NCI-H2196 (cell line): ENCODE measurements around the gene ROBO2.
A peak's percentile ranks its signal among the peaks of the same experiment; 100 is the strongest.

Source experiments
- DNase-seq: peaks from one replicate; lab custom pipeline; 2025; ENCODE audit not compliant: unreplicated experiment; lab: John Stamatoyannopoulos, UW

Gene ROBO2, protein sequence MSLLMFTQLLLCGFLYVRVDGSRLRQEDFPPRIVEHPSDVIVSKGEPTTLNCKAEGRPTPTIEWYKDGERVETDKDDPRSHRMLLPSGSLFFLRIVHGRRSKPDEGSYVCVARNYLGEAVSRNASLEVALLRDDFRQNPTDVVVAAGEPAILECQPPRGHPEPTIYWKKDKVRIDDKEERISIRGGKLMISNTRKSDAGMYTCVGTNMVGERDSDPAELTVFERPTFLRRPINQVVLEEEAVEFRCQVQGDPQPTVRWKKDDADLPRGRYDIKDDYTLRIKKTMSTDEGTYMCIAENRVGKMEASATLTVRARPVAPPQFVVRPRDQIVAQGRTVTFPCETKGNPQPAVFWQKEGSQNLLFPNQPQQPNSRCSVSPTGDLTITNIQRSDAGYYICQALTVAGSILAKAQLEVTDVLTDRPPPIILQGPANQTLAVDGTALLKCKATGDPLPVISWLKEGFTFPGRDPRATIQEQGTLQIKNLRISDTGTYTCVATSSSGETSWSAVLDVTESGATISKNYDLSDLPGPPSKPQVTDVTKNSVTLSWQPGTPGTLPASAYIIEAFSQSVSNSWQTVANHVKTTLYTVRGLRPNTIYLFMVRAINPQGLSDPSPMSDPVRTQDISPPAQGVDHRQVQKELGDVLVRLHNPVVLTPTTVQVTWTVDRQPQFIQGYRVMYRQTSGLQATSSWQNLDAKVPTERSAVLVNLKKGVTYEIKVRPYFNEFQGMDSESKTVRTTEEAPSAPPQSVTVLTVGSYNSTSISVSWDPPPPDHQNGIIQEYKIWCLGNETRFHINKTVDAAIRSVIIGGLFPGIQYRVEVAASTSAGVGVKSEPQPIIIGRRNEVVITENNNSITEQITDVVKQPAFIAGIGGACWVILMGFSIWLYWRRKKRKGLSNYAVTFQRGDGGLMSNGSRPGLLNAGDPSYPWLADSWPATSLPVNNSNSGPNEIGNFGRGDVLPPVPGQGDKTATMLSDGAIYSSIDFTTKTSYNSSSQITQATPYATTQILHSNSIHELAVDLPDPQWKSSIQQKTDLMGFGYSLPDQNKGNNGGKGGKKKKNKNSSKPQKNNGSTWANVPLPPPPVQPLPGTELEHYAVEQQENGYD (N-terminal part only)

DNA sequence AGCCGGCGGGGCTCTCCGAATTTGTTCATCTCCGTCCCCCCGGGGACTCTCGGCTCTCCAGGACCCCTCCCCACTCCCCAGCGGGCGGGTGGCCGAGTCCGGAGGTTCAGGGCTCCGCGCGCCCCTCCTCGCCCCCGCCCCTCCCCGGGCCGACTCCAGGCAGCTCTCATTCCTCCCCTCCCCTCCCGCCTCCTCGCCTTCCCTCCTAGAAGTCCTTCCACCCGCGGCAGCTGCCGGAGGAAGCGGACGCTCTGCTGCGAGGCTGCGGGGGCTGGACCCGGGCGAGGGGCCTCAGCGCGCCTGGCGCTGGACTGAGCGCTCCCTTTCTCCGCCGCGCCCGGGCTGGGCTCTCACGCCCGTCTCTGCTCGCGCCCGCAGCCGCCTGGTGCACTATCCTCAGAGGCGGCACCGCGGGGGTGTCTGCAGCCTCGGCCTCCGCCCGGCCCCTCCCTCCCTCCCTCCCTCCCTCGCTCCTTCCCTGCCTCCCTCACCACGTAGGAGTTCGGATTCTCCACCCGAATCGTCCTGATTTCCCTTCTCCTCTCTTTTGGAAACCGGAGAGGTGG lies at the start of gene ROBO2:
ROBO2 (plus strand) TSS at position 494 of the 566 bp plus-strand sequence. CDS start 687 bp downstream, outside the sequence.
- DNase-seq, result no peak

DNA sequence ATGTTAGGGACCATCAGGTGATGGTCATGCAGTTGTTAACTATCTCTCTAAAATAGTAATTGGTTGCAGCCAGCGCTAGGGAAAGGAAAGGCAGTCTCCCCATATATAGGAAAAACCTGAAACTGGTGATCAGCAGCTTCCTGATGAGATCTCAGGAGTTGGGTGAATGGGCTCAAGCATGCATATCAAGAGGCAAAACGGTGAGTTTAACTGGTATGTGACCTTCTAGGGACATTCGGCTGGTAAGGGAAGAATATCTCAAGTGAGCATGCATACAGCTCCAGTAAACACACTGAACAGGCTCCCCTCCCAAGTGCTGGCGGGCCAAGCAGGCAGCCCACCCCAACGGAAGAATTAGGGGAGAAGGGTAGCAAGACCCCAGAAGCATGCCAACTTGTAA lies 49.3 kb upstream of the ROBO2 start:
- DNase-seq, result no peak

DNA sequence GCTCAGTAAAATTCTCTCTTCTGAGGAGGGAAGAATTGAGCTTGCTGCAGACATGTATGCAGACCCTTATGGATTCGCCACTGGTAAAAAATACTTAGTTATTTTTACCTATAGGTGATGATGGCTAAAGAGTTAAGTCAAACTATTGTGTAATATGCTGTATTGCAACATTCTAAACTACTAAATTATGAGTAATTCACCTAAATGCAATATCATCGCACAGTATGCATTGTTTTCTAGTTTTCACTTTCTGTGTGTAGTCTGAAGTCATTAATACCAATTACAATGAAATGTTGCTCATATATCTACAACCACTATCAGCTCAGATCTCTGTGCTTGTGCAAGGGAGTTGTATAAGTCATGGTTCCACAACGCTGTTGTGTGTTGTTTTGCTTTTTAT lies 48.7 kb upstream of the ROBO2 start:
- DNase-seq, result no peak

DNA sequence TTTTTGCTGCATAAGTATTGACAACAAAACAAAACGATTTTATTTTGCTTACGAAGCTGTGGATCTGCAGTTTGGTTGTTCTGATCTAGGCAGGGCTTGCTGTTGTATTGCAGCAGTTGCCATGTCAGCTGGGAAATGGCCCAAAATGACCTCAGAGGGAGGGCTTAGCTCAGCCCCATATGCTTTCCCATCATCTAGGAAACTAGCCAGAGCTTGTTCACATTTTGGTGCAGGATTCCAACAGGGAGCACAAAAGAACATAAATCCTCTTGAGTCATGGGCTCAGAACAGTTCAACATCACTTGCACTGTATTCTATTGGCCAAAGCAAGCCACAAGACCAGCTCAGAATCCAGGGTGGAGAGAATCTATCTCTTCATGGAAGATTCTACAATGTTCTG lies 42.2 kb upstream of the ROBO2 start:
- no peak for DNase-seq

DNA sequence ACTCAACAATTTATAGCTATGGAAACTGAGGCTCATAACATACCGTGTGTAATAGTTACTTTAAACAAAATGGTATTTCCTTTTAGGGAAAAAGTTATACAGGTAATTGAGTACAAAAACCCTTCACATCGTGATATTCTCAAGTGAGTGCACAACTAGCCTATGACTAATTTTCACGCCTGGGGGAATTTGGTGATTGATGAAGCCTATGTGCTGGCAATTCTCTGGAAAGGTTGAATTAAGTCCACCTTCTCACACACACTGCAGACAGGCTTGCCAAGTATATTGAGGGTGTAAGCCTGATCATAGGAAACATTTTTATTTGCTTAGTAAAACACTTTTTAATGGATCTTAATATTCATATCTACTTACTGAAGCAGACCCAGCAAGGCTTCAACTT lies 41.3 kb upstream of the ROBO2 start:
- DNase-seq, result no peak

DNA sequence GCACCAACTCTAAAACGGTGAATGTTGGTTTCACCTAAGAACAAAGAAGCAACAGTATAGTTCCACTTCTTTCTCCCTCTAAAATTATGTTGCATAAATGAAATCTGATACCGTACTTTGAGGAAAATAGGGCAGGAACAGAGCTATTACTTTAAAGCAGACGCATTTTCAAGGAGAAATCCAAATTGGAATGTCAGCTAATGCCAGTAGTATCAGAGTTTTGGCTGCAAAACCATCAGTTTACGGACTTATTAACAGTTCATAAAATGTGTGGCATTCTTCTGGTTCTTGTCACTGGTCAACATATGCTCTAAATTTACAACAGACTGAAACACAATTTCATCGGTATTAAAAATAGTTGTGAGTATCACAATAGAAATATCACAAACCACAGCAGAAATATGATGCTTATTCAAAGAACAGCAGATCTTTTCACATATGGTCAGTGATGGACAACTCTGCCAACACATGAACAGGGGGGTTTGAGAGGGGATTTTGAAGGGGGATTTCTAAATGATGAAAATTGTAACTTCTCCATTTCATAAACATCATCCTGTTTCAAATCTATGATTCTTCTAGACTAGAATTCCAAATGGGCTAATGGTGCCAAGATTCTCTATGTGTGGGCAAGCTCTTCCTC lies 38.7 kb upstream of the ROBO2 start:
- no peak for DNase-seq

DNA sequence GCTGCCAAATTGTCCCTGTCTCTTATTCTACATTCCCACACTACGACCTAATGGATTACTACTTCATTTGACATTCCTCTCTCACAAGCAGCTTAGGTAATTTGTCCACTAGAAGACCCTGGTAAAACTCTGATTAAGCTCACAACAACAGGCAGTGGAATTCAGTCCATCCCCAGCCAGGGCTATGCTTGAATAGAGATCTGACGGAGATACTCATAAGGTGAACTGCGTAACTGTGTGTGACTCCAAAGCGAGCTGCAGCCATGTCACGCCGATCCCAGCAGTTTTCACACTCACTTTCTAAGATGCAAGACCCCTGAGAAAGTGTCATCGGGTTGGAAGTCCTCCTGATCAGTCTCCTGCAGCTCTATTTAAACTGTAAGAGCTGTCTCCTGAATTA lies 25.7 kb upstream of the ROBO2 start:
- no peak for DNase-seq

DNA sequence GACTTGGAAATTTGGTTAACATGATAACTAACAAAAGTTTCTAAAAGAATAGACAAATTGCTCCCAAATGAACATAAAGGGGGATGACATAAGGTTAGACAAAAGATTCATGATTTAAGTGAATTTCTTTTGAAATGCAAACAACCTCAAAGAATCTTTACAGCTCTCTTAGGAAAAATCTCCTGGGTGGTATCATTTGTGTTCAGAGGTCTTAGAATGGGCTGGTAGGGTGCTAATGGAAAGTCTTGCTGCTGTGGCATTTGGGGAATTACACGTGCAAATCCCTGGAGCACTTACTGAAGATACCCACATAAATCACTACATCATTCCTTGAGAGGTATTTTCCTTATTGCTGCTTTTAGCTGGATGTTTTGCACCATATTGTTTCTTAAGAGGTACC lies 14.4 kb upstream of the ROBO2 start:
- DNase-seq, result no peak

DNA sequence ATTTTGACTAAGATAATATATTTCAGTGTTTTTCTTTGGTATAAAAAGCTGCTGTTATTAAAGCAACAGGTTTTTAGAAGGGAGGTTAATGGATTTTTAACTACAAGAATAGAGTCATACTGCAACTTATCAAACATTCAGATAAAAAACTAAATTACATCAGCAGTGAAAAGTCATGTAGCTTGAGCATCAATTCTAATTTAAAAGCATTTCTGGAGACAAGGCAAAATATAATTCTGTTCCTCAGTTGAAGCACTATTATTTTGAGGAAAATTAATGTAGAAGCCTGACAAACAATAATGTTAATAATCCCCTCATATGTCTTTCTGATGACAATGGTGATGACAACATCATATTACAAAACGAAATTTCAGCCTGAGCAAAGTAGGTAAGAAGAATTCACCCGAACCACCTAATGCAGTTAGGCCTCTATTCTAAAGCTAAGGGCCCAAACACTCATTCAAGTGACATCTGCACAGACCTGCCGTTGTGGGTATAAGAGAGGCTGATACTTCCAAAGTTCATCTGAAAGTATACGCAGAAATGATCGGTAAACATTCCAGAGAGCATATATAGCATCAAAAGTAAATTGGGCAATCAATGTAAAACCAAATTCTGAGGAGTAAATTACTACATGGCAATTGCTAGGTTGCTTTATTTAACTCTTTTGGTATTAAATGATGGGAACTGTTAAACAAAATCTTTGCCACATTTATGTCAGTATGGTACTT lies 12.8 kb upstream of the ROBO2 start:
- no peak for DNase-seq

DNA sequence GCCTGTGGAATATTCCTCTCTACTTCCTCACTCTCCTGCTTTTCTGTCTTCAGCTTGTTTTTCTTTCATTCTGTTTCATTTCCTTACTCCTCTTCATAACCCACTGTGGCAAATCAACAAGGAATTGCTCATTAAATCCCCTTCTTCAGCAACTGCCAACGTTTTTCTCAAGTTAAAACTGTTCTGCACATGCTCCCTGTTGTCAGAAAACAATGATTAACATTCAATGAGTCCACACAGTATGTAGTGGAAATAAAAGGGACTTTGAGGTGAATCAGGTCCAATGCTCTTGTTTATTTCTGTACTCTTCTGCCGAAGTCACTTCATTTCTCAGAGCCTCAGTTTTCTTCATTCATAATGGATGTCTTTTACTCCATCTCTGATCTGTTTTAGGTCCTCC lies 11.9 kb upstream of the ROBO2 start:
- no peak for DNase-seq

DNA sequence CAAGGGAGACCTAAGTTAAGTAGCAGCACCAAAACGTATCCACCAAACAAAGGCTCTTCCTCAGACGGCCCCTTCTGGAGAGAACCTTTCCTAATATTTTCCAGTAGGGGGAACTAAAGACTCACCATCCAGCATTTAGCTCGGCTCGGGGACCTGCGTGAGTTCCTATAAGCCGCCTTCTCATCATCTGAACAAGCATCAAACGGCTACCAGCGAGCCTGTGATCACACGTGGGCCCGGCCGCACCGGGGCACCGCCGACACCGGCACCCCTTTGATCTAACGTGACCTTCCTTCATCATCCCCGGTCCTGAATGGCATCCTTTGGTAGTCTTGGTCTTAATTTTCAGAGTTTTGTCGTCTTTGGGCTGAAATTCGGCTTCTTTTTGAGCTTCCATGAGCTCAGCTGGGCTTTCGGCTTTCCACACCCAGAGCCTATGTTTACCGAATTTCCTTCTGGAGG lies 1.4 kb upstream of the ROBO2 start:
- peak; percentile 37 for DNase-seq

DNA sequence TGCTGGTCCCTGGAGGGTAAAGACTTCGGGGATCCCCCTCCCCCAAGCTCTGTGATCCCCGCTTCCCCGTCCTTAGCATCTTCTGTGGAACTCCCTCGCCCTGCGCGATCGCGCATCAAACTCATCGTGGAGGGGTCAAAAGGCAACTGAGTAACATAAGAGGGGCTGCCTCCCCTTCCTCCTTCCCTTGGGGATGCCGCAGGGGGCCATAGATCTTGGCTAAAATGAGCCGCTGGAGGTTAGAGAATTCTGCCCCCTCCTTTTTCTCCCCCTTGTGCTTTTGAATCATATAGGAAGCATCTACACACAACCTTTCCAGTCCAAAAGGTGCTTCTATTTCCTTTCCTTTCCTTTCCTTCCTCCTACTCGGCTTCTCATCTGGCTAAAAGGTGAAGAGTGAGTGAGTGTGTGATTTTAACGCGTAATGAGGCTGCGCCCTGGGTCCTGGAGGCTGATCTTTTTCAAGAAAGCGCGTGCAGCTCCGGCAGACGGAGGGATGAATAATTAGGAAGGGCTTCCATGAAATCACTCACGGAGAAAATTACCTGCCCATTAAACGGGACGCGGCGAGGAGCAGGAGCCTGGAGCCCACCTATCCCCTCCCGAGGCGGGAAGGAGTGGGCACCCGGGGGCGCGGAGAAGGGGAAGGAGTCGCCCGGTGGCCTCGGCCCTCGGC lies 831 bp upstream of the ROBO2 start:
- DNase-seq, result no peak

DNA sequence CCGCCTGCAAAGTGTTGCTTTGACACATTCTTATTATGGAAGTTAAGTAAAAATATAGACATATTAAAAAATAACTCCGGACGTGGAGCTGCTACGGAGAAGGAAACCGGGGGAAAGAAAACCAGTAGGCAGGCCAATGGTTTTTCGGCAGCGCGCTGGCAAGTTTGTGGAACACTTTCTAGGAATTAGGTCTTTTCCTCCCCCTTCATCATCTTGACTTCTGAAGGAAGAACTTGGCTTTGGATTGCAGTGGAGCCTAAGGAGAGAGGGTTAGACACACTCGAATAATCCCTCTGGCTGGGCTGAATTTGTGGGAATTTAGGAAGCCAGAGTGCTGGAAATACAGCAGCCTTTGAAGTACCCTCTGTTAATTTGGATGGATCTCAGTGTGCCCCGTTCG lies 317 bp downstream of the ROBO2 start:
- DNase-seq, result no peak

DNA sequence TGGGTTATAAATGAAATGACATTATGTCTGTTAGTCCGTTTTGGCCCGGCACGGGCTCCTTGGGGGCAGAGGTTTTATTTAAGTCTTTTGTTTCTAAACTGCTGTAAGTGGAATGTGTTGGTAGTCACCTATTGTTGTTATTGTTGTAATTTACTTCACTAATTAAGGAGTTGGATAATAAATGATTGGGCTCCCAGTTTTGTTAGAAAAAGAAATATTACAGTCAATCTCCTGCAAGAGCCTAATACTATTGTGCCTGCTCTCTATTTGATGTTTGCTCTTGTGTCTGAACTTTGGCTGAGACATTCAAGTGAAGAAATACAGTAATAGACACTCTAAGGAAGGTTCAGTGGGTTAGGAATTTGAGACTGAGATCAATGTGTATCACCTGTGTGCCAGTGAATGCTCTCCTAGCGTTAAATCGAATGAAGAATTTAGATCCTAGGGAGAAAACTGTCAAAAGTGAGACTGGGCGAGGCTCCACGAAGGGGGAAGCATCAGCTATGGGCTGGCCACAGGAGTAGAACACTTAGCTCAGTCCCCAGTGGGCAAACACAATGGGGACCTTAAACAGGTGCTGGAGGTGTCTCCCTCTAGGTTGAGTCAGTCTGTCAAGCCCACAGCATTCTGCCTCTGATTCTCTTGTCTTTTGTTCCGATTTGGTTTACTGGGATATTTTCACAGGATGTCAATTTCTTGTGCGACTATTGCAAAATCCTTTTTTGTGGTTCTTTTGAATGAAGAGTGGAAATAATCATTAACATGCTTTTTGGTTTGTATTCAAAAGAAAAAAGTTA lies 1.2 kb downstream of the ROBO2 start:
- no peak for DNase-seq

DNA sequence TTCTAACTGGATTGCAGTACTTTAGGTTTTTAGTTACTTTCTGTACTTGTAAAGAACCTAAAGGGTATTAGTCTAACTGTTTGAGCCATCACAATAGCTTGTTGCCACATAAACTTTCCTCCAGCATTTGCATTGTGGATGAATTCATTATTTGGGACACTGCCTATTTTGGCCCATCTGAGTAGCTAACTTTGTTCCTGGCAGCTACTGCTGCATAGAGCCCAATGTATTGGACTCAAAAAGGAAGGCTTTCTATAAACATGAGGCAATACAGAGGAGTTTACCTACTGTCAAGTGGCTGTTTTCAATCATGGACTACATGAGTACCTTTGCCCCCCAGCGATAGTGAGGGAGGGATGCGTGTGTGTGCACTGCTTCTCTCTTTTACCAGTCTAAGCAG lies 1.9 kb downstream of the ROBO2 start:
- no peak for DNase-seq

DNA sequence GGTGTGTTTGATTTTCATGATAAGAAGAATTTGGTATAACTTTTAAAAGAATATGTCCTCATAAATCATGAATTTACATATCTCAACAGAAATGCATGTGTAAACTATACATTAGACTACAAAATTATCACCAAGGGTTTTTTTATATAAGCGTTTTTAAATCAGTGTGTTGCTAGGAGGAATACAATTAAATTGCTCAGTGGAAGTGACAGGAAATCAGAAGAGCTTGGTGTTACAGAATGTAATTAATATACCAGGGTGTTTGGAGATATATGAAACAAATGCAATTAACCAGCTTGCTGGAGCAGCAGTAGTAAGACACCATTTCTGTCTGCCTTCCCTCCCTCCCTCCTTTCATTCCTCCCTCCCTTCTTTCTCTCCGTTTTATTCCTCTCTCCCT lies 2.4 kb downstream of the ROBO2 start:
- no peak for DNase-seq

DNA sequence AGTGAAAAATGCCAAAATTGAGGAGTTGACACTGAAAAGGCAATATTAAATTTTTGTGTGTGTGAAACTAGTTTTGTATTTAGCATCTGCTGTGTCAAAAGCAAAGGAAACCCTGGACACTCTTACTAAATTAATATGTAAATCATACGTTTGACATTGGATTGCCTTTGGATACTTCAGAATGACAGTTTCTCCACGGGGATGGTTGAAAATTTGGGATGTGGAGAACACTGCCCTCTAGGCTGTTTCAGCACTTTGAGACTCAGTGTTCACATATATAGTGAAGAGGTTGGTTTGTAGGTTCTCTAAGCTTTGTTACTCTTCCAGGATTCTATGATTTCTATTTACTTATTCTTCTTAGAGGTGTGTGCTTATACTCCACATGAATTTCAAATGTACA lies 3.0 kb downstream of the ROBO2 start:
- no peak for DNase-seq

DNA sequence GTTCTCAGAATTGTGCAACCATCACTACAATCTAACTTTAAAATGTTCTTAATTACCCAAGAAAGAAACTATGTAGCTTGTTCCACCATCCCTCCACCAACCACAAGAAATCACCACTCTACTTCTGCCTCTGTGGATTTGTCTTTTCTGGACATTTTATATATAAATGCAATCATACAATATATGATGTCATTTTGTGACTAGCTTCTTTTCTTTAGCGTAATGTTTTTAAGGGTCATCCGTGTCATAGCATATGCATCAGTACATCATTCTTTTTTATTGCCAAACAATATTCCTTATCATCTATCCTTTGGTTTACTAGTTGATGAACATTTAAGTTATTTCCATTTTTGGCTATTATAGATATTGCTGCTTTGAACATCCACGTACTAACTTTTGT lies 5.8 kb downstream of the ROBO2 start:
- no peak for DNase-seq

DNA sequence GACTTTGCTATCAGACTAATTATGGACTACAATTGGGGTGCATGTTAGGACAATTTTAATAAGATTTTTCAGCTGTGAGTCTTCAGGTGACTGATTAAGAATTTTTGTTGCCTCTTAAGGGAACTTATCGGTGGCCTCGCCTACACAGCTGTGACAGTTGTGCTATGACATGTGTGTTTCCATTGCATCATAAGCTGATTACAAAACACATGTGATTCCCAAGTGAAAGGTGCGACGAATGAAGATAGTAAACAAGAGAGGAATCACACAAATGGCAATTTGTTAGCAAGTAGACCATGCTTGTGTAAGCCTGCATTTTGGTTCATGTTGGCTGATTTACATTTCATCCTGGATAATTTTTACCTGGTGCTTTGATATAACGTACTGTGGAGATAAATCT lies 8.3 kb downstream of the ROBO2 start:
- no peak for DNase-seq
